K562 (cell line): ENCODE data around the gene PTPN7. TPM values are rescaled to one million over a fixed set of nuclear protein-coding genes. Genes with fewer than 3 reads are reported as not detected.

Source experiments
- CHD7 ChIP-seq: fragments of 200-600 bp; sonication (generic); IDR thresholded peaks from one replicate; pipeline ENCODE4 v1.6.1; 2012; ENCODE audit warnings: mild to moderate bottlenecking, low read depth, low read length, inconsistent platforms
- IRF2 ChIP-seq: sonication (generic); formaldehyde crosslinking; IDR thresholded peaks from 2 replicates; pipeline ENCODE4 v1.8.1; 2022; ENCODE audit warnings: mild to moderate bottlenecking, missing genetic modification reagents
- KAT7 ChIP-seq: sonication (generic); formaldehyde crosslinking; IDR thresholded peaks from 2 replicates; pipeline ENCODE4 v1.8.0; 2022; ENCODE audit warnings: missing genetic modification reagents, mild to moderate bottlenecking, borderline replicate concordance
- KLF1 ChIP-seq: fragments of 450-650 bp; IDR thresholded peaks from 2 replicates; pipeline ENCODE4 v1.6.1; 2016; ENCODE audit warnings: missing genetic modification characterization, missing compliant biosample characterization
- NELFE ChIP-seq: IDR thresholded peaks from 2 replicates; pipeline ENCODE4 v1.6.1; 2011; ENCODE audit warnings: mild to moderate bottlenecking; ENCODE audit not compliant: insufficient read depth, insufficient read length
- NFE2L1 ChIP-seq: fragments of 450-650 bp; IDR thresholded peaks from 2 replicates; pipeline ENCODE4 v1.6.1; 2016; ENCODE audit warnings: missing genetic modification characterization, low read depth, mild to moderate bottlenecking, missing compliant biosample characterization, moderate library complexity, borderline replicate concordance
- PURB ChIP-seq: sonication (generic); formaldehyde crosslinking; IDR thresholded peaks from 2 replicates; pipeline ENCODE4 v1.9.0; 2021; ENCODE audit warnings: low read depth, mild to moderate bottlenecking, missing genetic modification reagents
- ZBED1 ChIP-seq: IDR thresholded peaks from 2 replicates; pipeline ENCODE4 v1.6.1; 2014
- ZNF274 ChIP-seq: IDR thresholded peaks from 2 replicates; pipeline ENCODE4 v1.6.1; 2011; ENCODE audit warnings: low read depth, mild to moderate bottlenecking, low read length, moderate library complexity, borderline replicate concordance
- polyA plus RNA-seq, 8 experiments: library from polyadenylated mRNA; depleted of rRNA in 4 of 8; stranded (reverse) in 5 of 8; unstranded in 3 of 8; fragments of >200 nt; fragmentation: Nextera tagmentation in 2 of 8; fragmentation: Illumina TruSeq in 1 of 8; extraction: Ambion mirVana in 2 of 8; extraction: Trizol in 1 of 8; gene quantifications; 2 replicates each; pipeline versions ENCODE4 v1.2.1 to v1.2.3, GENCODE V29; 2011 to 2014; ENCODE audit warnings: inconsistent platforms in 1 of 8, missing spikeins in 1 of 8
- total RNA-seq, 7 experiments: library from RNA; depleted of rRNA in 6 of 7; stranded (reverse); fragments of >200 nt in 6 of 7; fragmentation: Illumina TruSeq in 2 of 7; extraction: Trizol in 2 of 7; gene quantifications; 2 replicates each; pipeline versions ENCODE4 v1.2.1 to v1.2.3, GENCODE V29; 2011 to 2021; ENCODE audit warnings: low replicate concordance in 1 of 7
- TF ChIP-seq, protein P1 (sequence below): conservative IDR thresholded peaks from 2 replicates; pipeline ENCODE4 v1.6.1; 2011; ENCODE audit warnings: low read depth, mild to moderate bottlenecking, low read length; ENCODE audit not compliant: control insufficient read depth
- TF ChIP-seq, protein P2 (sequence below), 2 experiments: fragments of 450-650 bp; IDR thresholded peaks; 2 replicates each; pipeline ENCODE4 v1.6.1; 2016

PTPN7 gene
- total and polyA plus RNA-seq, 9 of the 15 experiments (the other 6 are each of a cell fraction or from before 2014, with no cell fraction given) = 18.7 to 144 (median 120) TPM

GRCh38 chr1:202106340-202107254, 53.8 kb downstream of the PTPN7 start (continued):
- no peak for TF ChIP-seq CHD7
- TF ChIP-seq, protein P1, sequence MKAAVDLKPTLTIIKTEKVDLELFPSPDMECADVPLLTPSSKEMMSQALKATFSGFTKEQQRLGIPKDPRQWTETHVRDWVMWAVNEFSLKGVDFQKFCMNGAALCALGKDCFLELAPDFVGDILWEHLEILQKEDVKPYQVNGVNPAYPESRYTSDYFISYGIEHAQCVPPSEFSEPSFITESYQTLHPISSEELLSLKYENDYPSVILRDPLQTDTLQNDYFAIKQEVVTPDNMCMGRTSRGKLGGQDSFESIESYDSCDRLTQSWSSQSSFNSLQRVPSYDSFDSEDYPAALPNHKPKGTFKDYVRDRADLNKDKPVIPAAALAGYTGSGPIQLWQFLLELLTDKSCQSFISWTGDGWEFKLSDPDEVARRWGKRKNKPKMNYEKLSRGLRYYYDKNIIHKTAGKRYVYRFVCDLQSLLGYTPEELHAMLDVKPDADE = no peak
- no peak for TF ChIP-seq PURB (CRISPR knock-in tag)
- TF ChIP-seq, protein P2, sequence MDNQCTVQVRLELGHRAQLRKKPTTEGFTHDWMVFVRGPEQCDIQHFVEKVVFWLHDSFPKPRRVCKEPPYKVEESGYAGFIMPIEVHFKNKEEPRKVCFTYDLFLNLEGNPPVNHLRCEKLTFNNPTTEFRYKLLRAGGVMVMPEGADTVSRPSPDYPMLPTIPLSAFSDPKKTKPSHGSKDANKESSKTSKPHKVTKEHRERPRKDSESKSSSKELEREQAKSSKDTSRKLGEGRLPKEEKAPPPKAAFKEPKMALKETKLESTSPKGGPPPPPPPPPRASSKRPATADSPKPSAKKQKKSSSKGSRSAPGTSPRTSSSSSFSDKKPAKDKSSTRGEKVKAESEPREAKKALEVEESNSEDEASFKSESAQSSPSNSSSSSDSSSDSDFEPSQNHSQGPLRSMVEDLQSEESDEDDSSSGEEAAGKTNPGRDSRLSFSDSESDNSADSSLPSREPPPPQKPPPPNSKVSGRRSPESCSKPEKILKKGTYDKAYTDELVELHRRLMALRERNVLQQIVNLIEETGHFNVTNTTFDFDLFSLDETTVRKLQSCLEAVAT (IDR thresholded peaks at IDR 0.05) = no peak
- no peak for TF ChIP-seq ZNF274
- TF ChIP-seq KLF1 = no peak
- TF ChIP-seq IRF2 (CRISPR knock-in tag) = no peak
- TF ChIP-seq NFE2L1 (tag) = no peak
- peak; percentile 57; the same call in 1 of the 2 replicates for TF ChIP-seq ZBED1
- 0 out of 2 replicates have a peak, but pooled peaks have one; percentile 16 for TF ChIP-seq KAT7
- TF ChIP-seq NELFE = no peak
